Measurements from ENCODE around the gene S1PR4.

DNA sequence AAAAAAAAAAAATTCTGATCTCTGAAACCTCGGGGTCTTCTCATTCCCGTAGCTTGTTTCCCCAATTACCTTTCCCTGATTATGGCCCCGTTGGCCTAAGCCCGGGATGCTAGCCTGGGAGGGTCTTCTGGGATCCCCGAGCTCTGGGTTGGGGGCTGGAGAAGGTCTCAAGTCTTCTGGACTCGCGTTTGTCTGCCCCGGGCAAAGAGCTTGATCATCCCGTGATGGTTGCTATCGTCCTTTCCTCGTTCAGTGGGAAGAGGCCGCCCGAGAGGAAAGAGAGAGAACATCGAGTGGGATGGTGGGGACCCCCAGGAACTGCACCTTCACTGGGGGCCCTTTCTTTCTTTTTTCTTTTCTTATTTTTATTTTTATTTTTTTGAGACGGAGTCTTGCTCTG, 40.3 kb upstream of the S1PR4 start:
- TF ChIP-seq PTRF (tag; IDR thresholded peaks at IDR 0.05) = no peak
- no peak for TF ChIP-seq GABPB1 (CRISPR knock-in tag; IDR thresholded peaks at IDR 0.05)
- TF ChIP-seq POLR2A (conservative IDR thresholded peaks at IDR 0.05) = no peak
- no peak for TF ChIP-seq TEAD1 (CRISPR knock-in tag; IDR thresholded peaks at IDR 0.05)
- TF ChIP-seq NR1H2 (CRISPR knock-in tag; IDR thresholded peaks at IDR 0.05) = no peak
- TF ChIP-seq, protein P1, sequence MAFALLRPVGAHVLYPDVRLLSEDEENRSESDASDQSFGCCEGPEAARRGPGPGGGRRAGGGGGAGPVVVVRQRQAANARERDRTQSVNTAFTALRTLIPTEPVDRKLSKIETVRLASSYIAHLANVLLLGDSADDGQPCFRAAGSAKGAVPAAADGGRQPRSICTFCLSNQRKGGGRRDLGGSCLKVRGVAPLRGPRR (CRISPR knock-in tag; IDR thresholded peaks at IDR 0.05) = no peak
- no peak for TF ChIP-seq ASH1L (IDR thresholded peaks at IDR 0.05; ENCODE audit: borderline replicate concordance, low read depth, partially characterized antibody)

Measured in K562 (cell line).